SH-SY5Y (cell line): ENCODE results near the gene CARD6.
A peak's percentile ranks its signal among the peaks of the same experiment; 100 is the strongest.

Experiments used
- GATA2 ChIP-seq: IDR thresholded peaks from 2 replicates; pipeline ENCODE4 v1.6.1; 2011; ENCODE audit warnings: mild to moderate bottlenecking, low read depth, low read length
- GATA3 ChIP-seq: IDR thresholded peaks from 2 replicates; pipeline ENCODE4 v1.6.1; 2011; ENCODE audit warnings: low read depth, mild to moderate bottlenecking, low read length, moderate library complexity

The CARD6 gene

DNA sequence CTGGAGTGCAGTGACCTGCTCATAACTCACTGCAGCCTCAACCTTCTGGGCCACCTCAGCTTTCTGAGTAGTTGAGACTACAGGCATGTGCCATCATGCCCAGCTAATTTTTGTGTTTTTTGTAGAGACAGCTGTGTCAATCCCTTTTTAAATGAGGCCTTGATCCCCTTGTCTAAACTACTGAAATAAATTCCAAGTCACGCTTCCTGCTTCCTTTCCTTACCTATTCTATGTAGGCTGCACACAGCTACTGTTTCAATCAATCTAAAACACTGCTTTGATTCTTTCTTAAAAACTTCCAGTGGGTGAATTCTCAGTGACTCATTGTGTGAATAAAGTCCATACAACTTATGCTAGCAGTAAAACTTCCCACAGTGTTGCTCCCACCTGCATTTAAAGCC, 65.2 kb downstream of the CARD6 start:
- TF ChIP-seq GATA3 (no peak), GATA2 (no peak)

GRCh38 chr5:40909264-40909663, 68.1 kb downstream of the CARD6 start, which contains the start of gene C7:
Gene C7 (plus strand): TSS chr5:40909497. CDS start chr5:40909611, 114 bp downstream.
- no peak for TF ChIP-seq GATA3
- peak; percentile 38 for TF ChIP-seq GATA2

DNA sequence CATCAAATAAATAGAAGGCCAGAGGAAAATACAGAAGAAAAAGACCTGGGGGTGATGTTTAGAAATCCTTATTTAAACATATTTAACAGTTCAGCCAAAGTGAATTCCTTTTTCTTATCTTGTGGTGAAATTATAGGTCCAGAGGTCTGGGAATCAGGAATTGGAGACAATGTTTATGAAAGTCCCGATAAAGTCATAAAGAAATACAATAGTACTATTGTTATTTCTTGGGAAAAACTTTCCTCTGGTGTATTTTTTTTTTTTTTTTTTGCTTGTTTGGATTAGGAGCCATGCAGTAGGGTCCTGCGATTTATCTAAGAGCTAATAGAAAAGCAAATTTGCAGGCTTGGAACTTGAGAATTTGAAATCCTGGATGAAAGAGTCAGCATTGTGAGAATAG, 68.6 kb downstream of the CARD6 start:
- TF ChIP-seq GATA3 = no peak
- TF ChIP-seq GATA2 = no peak
